Measurements from ENCODE around the gene CLASRP. TPM values are rescaled to one million over a fixed set of nuclear protein-coding genes. Genes with fewer than 3 reads are reported as not detected.
A peak's percentile ranks its signal among the peaks of the same experiment; 100 is the strongest.

The CLASRP gene
- total RNA-seq, 1 experiment from 2014 or later: 79.9 TPM

- Histone ChIP-seq H3K27me3 (ENCODE audit: insufficient read depth, low read length) (no peaks in the 10 kb centered on the region), H4K20me1 (ENCODE audit: insufficient read depth) (no peaks in the 10 kb centered on the region), H3K9me3 (ENCODE audit: control insufficient read depth in 1 of 2, insufficient read depth in 1 of 2, low read depth in 1 of 2, low read length in 2 of 2) (no peaks in the 10 kb centered on the region), H3K9me2 (ENCODE audit: insufficient read depth) (no peaks in the 10 kb centered on the region), H3K4me3 (replicated peaks in 1 of 2; ENCODE audit: low read depth in 1 of 2, low read length in 2 of 2) (no peak overlapping the region), H3K79me2 (ENCODE audit: insufficient read depth, low read length) (no peaks in the 10 kb centered on the region), H3K27ac (ENCODE audit: low read depth, low read length) (no peak overlapping the region), H3K4me2 (ENCODE audit: low read length) (no peak overlapping the region), H3K9ac (ENCODE audit: low read length) (no peak overlapping the region), H3K36me3 (ENCODE audit: control insufficient read depth in 1 of 2, insufficient read depth in 2 of 2, low read length in 2 of 2) (no peaks in the 10 kb centered on the region), H3K4me1 (ENCODE audit: control insufficient read depth in 1 of 2, insufficient read depth in 2 of 2, low read length in 2 of 2) (no peaks in the 10 kb centered on the region), H2AFZ (ENCODE audit: low read depth, low read length, poor library complexity, severe bottlenecking) (no peak overlapping the region)
- ChIA-PET POLR2A (no interaction called here), CTCF (interaction anchor here (1.0 kb wide), 1 partner anchor 10 kb away, joined by 3 read pairs; no protein-coding TSS in a partner anchor), RAD21 (ENCODE audit: low non-redundant PET in 1 of 2, low total read pairs in 2 of 2, uncharacterized antibody in 2 of 2, unreplicated experiment in 2 of 2) (no interaction called here)
- BruUV-seq (replicated peaks): no TSS peak
- intact Hi-C loops (cut with micrococcal nuclease): no loop called here
- no peak for TF ChIP-seq ZBTB33 (IDR thresholded peaks at IDR 0.05; ENCODE audit: extremely low read depth, insufficient replicate concordance, low read length)
- TF ChIP-seq TCF7L2 (IDR thresholded peaks at IDR 0.05; ENCODE audit: borderline replicate concordance, extremely low read depth, insufficient read depth, insufficient read length): no peak
- TF ChIP-seq ELF1 (IDR thresholded peaks at IDR 0.05; ENCODE audit: borderline replicate concordance, low read depth): no peak
- TF ChIP-seq MAX (IDR thresholded peaks at IDR 0.05): no peak
- TF ChIP-seq RAD21 (IDR thresholded peaks at IDR 0.05; ENCODE audit: low read depth): no peak
- no peak for TF ChIP-seq CEBPB (IDR thresholded peaks at IDR 0.05; ENCODE audit: low read depth)
- TF ChIP-seq JUND (IDR thresholded peaks at IDR 0.05): no peak
- no peak for TF ChIP-seq SRF (IDR thresholded peaks at IDR 0.05; ENCODE audit: low read depth)
- no peak for TF ChIP-seq REST (IDR thresholded peaks at IDR 0.05; ENCODE audit: low read depth)
- TF ChIP-seq POLR2AphosphoS5 (IDR thresholded peaks at IDR 0.05; ENCODE audit: low read depth, low read length): no peak
- TF ChIP-seq FOSL1 (IDR thresholded peaks at IDR 0.05; ENCODE audit: low read depth): no peak
- TF ChIP-seq EZH2phosphoT487 (IDR thresholded peaks at IDR 0.05; ENCODE audit: borderline replicate concordance): no peak
- no peak for TF ChIP-seq CBX3 (IDR thresholded peaks at IDR 0.05; ENCODE audit: low read depth)
- no peak for TF ChIP-seq ZFX (IDR thresholded peaks at IDR 0.05)
- no peak for TF ChIP-seq SIN3A (IDR thresholded peaks at IDR 0.05; ENCODE audit: low read depth)
- TF ChIP-seq EZH2 (IDR thresholded peaks at IDR 0.05): no peak
- DNase-seq (ENCODE audit: low read depth, low spot score): no peak
- peak; percentile 75 for ATAC-seq
Measured at GRCh38 chr19:45027371-45027770, 11.5 kb upstream of the CLASRP start.

All from HCT116 (cell line).